Keratinocyte (primary cell): ENCODE data around the gene LAPTM5. TPM values are rescaled to one million over a fixed set of nuclear protein-coding genes. Genes with fewer than 3 reads are reported as not detected.

ENCODE experiments used
- DNase-seq: peaks from one replicate; pipeline ENCODE4 v3.0.0-alpha.2; 2011; ENCODE audit warnings: low read depth, missing footprints, low spot score
- FAIRE-seq: peaks from 2 replicates; lab custom pipeline; 2011; peaks lifted over from hg19 to GRCh38; lab: Jason Lieb, UNC
- H2AFZ ChIP-seq: 2 replicates; pipeline ENCODE4 v1.6.0; 2012; ENCODE audit warnings: low read length, control low read depth, inconsistent platforms; ENCODE audit not compliant: control insufficient read depth
- H3K27ac ChIP-seq: 2 replicates; pipeline ENCODE4 v1.5.1; 2011; ENCODE audit warnings: low read length; ENCODE audit not compliant: control insufficient read depth, insufficient read depth
- H3K27me3 ChIP-seq: 3 replicates; pipeline ENCODE4 v1.6.0; 2011; ENCODE audit warnings: low read length; ENCODE audit not compliant: control insufficient read depth, insufficient read depth; ENCODE audit errors: extremely low read depth
- H3K36me3 ChIP-seq, 2 experiments: 2 replicates in 1 of 2; 3 replicates in 1 of 2; pipeline ENCODE4 v1.5.1; 2011; ENCODE audit warnings: low read length in 2 of 2, mild to moderate bottlenecking in 1 of 2; ENCODE audit not compliant: control insufficient read depth in 2 of 2, insufficient read depth in 2 of 2; ENCODE audit errors: extremely low read depth in 1 of 2
- H3K4me1 ChIP-seq: 3 replicates; pipeline ENCODE4 v1.5.1; 2011; ENCODE audit warnings: low read length; ENCODE audit not compliant: control insufficient read depth, insufficient read depth; ENCODE audit errors: extremely low read depth
- H3K4me2 ChIP-seq: 3 replicates; pipeline ENCODE4 v1.6.0; 2011; ENCODE audit warnings: low read depth, low read length; ENCODE audit not compliant: control insufficient read depth, insufficient read depth; ENCODE audit errors: extremely low read depth
- H3K4me3 ChIP-seq, 3 experiments: fragments of 200-600 bp in 1 of 3; sonication (generic) in 1 of 3; 2 replicates in 2 of 3; 3 replicates in 1 of 3; pipeline ENCODE4 v1.5.1; 2011 to 2016; ENCODE audit warnings: low read length in 3 of 3, mild to moderate bottlenecking in 3 of 3, control low read depth in 2 of 3, inconsistent platforms in 1 of 3, low read depth in 1 of 3, mixed read lengths in 1 of 3, mixed run types in 1 of 3, moderate library complexity in 1 of 3; ENCODE audit not compliant: control insufficient read depth in 2 of 3, insufficient read depth in 2 of 3; ENCODE audit errors: extremely low read depth in 1 of 3
- H3K79me2 ChIP-seq: 2 replicates; pipeline ENCODE4 v1.6.0; 2012; ENCODE audit warnings: low read length; ENCODE audit not compliant: control insufficient read depth, insufficient read depth
- H3K9ac ChIP-seq: 3 replicates; pipeline ENCODE4 v1.6.0; 2011; ENCODE audit warnings: low read length; ENCODE audit not compliant: control insufficient read depth, insufficient read depth; ENCODE audit errors: extremely low read depth
- H3K9me1 ChIP-seq: 3 replicates; pipeline ENCODE4 v1.6.0; 2011; ENCODE audit warnings: low read length; ENCODE audit not compliant: control insufficient read depth, insufficient read depth; ENCODE audit errors: extremely low read depth
- H3K9me3 ChIP-seq: 2 replicates; pipeline ENCODE4 v1.5.1; 2012; ENCODE audit warnings: low read depth, low read length; ENCODE audit not compliant: control insufficient read depth
- H4K20me1 ChIP-seq: 3 replicates; pipeline ENCODE4 v1.6.0; 2011; ENCODE audit warnings: low read length; ENCODE audit not compliant: control insufficient read depth, insufficient read depth; ENCODE audit errors: extremely low read depth
- CTCF ChIP-seq, 3 experiments: IDR thresholded peaks in 1 of 3; conservative IDR thresholded peaks in 1 of 3; optimal IDR thresholded peaks in 1 of 3; 2 replicates in 2 of 3; 3 replicates in 1 of 3; pipeline versions ENCODE3 to v1.5.1; 2011; ENCODE audit warnings: low read length in 3 of 3, mild to moderate bottlenecking in 3 of 3, moderate library complexity in 2 of 3, control low read depth in 1 of 3, inconsistent platforms in 1 of 3; ENCODE audit not compliant: insufficient read depth in 2 of 3; ENCODE audit errors: extremely low read depth in 1 of 3
- EZH2 ChIP-seq: IDR thresholded peaks from one replicate; pipeline ENCODE4 v1.6.1; 2012; ENCODE audit warnings: inconsistent platforms, mild to moderate bottlenecking, low read length, moderate library complexity
- dilution Hi-C: fragments of 300-500 bp; cut with MboI; formaldehyde crosslinking; loops from one replicate; pipeline ENCODE4 v1.7.0; 2020; ENCODE audit warnings: low sequenced_read_pairs; ENCODE audit not compliant: extremely low pct_ligation_motif_present
- polyA plus RNA-seq, 5 experiments: library from polyadenylated mRNA; depleted of rRNA in 3 of 5; stranded (reverse) in 3 of 5; stranded (forward) in 1 of 5; unstranded in 1 of 5; fragments of >200 nt; gene quantifications; 1 replicate in 1 of 5; 2 replicates in 3 of 5; 3 replicates in 1 of 5; pipeline versions ENCODE4 v1.2.1 to v1.2.3, GENCODE V29; 2011 to 2012; ENCODE audit warnings: missing spikeins in 2 of 5, low read depth in 1 of 5, low replicate concordance in 1 of 5

LAPTM5 gene
- polyA plus RNA-seq, 1 donor (not counting 4 experiments of a cell fraction or from before 2014, with no cell fraction given): 0.18 TPM

GRCh38 chr1:30715886-30716285 lies 41.7 kb downstream of the LAPTM5 start:
- DNase-seq: no peak
- dilution Hi-C loops: no loop called here
- peaks cover 21% of the 10 kb centered on the region for H3K4me1 ChIP-seq

DNA sequence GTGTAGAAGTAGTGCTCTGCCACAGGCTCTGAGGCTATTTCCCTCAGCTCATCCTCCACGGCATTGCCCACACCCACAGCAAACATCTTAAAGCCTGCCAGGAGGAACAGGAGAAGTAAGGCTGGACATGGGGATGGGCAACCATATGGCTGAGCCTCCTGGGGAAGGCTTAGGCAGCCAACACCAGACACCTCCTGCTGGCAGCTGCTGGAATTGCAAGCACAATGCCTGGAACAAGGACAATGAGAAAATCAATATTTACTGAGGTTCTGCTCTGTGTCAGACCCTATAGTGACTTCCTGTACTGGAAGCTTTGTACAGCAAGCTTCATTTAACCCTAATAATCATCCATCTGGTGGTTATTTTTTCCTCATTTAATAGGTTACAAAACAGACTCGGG lies 42.4 kb downstream of the LAPTM5 start:
- Histone ChIP-seq H3K79me2 (no peaks in the 10 kb centered on the region), H2AFZ (no peak overlapping the region), H3K27ac (no peak overlapping the region), H3K4me3 (no peak overlapping the region), H3K27me3 (no peaks in the 10 kb centered on the region), H3K9me1 (no peaks in the 10 kb centered on the region), H3K9ac (no peak overlapping the region), H3K36me3 (no peaks in the 10 kb centered on the region), H3K9me3 (no peaks in the 10 kb centered on the region), H3K4me2 (no peak overlapping the region), H3K4me1 (peaks cover 21% of the 10 kb centered on the region), H4K20me1 (no peaks in the 10 kb centered on the region)
- peak; percentile 26 for FAIRE-seq
- dilution Hi-C loops: no loop called here
- no peak for DNase-seq
- TF ChIP-seq CTCF (optimal IDR thresholded peaks at IDR 0.05 in 1 of 3, IDR thresholded peaks at IDR 0.05 in 1 of 3, conservative IDR thresholded peaks at IDR 0.05 in 1 of 3; ENCODE audit: extremely low read depth in 1 of 3, insufficient read depth in 2 of 3, low read length in 3 of 3) (peak; percentile 57 to 74 (median 64)), EZH2 (no peak)

More at GRCh38 chr1:30715886-30716285, 41.7 kb downstream of the LAPTM5 start:
- no peaks in the 10 kb centered on the region for H3K9me1 ChIP-seq
- no peak overlapping the region for H3K4me3 ChIP-seq
- H3K36me3 ChIP-seq: no peaks in the 10 kb centered on the region
- TF ChIP-seq EZH2: no peak
- no peak for TF ChIP-seq CTCF (optimal IDR thresholded peaks at IDR 0.05 in 1 of 3, IDR thresholded peaks at IDR 0.05 in 1 of 3, conservative IDR thresholded peaks at IDR 0.05 in 1 of 3; ENCODE audit: extremely low read depth in 1 of 3, insufficient read depth in 2 of 3, low read length in 3 of 3)
- no peak overlapping the region for H3K4me2 ChIP-seq
- no peak overlapping the region for H2AFZ ChIP-seq
- no peak overlapping the region for H3K9ac ChIP-seq
- H3K79me2 ChIP-seq: no peaks in the 10 kb centered on the region
- no peak for FAIRE-seq
- no peaks in the 10 kb centered on the region for H3K9me3 ChIP-seq
- no peaks in the 10 kb centered on the region for H4K20me1 ChIP-seq
- H3K27me3 ChIP-seq: no peaks in the 10 kb centered on the region
- no peak overlapping the region for H3K27ac ChIP-seq
